ENCODE measurements around the gene PLA2G2F. TPM values are rescaled to one million over a fixed set of nuclear protein-coding genes. Genes with fewer than 3 reads are reported as not detected.
A peak's percentile ranks its signal among the peaks of the same experiment; 100 is the strongest.

Gene PLA2G2F
- total and polyA plus RNA-seq, 9 of the 15 experiments (the other 6 are each of a cell fraction or from before 2014, with no cell fraction given): not detected

DNA sequence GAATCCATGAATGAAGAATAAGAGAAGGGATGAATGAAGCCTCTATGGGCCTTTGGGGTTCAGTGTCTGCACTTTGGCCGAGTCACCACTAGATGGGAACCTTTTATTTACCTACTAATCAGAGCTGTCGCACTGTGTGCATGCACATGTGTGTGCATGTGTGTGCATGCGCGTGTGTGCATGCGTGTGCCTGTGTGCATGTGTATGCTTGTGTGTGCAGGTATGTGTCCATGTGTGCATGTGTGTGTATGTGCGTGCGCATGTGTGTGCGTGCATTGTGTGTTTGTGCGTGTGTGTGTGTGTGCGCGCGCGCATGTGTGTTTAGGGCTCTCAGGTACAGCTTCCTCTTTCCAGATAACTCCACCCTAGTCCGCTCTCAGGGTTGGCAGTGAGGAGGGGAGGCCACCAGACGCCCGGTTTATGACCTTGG lies 26.4 kb downstream of the PLA2G2F start (continued):
- TF ChIP-seq, protein P1, sequence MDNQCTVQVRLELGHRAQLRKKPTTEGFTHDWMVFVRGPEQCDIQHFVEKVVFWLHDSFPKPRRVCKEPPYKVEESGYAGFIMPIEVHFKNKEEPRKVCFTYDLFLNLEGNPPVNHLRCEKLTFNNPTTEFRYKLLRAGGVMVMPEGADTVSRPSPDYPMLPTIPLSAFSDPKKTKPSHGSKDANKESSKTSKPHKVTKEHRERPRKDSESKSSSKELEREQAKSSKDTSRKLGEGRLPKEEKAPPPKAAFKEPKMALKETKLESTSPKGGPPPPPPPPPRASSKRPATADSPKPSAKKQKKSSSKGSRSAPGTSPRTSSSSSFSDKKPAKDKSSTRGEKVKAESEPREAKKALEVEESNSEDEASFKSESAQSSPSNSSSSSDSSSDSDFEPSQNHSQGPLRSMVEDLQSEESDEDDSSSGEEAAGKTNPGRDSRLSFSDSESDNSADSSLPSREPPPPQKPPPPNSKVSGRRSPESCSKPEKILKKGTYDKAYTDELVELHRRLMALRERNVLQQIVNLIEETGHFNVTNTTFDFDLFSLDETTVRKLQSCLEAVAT (IDR thresholded peaks at IDR 0.05): no peak
- no peak for TF ChIP-seq BRD9 (IDR thresholded peaks at IDR 0.05; ENCODE audit: low read depth, partially characterized antibody)
- no peak for TF ChIP-seq KAT7 (CRISPR knock-in tag; IDR thresholded peaks at IDR 0.05; ENCODE audit: borderline replicate concordance)
- TF ChIP-seq ZNF644 (tag; IDR thresholded peaks at IDR 0.05; ENCODE audit: low read depth): no peak
- no peak for TF ChIP-seq FOXK1 (CRISPR knock-in tag; IDR thresholded peaks at IDR 0.05; ENCODE audit: borderline replicate concordance)
- TF ChIP-seq SP1 (CRISPR knock-in tag; IDR thresholded peaks at IDR 0.05): no peak
- TF ChIP-seq ZNF395 (CRISPR knock-in tag; IDR thresholded peaks at IDR 0.05): no peak
- TF ChIP-seq ZNF778 (CRISPR knock-in tag; IDR thresholded peaks at IDR 0.05): no peak
- TF ChIP-seq, protein P2, sequence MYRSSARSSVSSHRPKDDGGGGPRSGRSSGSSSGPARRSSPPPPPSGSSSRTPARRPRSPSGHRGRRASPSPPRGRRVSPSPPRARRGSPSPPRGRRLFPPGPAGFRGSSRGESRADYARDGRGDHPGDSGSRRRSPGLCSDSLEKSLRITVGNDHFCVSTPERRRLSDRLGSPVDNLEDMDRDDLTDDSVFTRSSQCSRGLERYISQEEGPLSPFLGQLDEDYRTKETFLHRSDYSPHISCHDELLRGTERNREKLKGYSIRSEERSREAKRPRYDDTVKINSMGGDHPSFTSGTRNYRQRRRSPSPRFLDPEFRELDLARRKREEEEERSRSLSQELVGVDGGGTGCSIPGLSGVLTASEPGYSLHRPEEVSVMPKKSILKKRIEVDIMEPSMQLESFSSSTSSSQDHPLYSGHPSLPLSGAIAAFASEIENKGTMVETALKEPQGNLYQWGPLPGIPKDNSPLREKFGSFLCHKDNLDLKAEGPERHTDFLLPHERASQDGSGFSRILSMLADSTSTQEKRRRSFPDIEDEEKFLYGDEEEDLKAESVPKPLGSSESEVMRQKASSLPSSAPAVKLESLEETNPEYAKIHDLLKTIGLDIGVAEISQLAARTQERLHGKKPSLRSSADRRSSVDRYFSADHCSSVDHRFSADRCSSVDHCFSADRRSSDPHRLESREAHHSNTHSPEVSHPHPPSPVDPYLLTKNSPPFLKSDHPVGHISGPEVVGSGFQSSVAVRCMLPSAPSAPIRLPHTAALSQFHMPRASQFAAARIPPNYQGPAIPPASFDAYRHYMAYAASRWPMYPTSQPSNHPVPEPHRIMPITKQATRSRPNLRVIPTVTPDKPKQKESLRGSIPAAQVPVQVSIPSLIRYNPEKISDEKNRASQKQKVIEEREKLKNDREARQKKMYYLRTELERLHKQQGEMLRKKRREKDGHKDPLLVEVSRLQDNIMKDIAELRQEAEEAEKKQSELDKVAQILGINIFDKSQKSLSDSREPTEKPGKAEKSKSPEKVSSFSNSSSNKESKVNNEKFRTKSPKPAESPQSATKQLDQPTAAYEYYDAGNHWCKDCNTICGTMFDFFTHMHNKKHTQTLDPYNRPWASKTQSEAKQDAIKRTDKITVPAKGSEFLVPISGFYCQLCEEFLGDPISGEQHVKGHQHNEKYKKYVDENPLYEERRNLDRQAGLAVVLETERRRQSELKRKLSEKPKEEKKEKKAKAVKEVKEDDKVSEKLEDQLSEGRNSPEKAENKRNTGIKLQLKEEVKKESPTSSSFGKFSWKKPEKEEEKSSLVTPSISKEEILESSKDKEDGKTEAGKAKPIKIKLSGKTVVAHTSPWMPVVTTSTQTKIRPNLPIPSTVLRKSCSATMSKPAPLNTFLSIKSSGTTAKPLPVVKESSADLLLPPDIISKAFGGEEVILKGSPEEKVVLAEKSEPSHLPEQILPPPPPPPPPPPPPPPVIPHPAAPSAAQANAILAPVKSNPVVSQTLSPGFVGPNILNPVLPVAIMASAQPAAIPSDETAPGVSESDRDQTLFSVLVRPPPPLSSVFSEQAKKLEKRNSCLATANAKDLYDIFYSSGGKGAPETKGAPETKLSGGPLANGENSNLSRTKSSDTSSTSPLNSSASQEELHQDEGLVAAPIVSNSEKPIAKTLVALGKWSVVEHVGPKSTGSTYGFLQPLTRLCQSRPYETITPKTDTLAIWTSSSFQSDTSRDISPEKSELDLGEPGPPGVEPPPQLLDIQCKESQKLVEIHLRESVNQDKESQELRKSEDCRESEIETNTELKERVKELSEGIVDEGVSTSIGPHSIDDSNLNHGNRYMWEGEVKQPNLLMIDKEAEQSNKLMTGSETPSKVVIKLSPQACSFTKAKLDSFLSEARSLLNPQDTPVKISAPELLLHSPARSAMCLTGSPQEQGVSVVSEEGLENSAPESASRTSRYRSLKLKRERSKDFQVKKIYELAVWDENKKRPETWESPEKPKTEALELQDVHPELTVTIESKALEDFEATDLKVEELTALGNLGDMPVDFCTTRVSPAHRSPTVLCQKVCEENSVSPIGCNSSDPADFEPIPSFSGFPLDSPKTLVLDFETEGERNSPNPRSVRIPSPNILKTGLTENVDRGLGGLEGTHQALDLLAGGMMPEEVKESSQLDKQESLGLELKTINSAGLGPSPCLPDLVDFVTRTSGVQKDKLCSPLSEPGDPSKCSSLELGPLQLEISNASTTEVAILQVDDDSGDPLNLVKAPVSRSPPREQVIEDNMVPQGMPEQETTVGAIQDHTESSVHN (IDR thresholded peaks at IDR 0.05; ENCODE audit: borderline replicate concordance in 1 of 2, low read depth in 1 of 2): no peak
- 0 out of 2 replicates have a peak, but pooled peaks have one; percentile 19 for TF ChIP-seq TRIM28 (IDR thresholded peaks at IDR 0.05)
- TF ChIP-seq CREB3 (tag; conservative IDR thresholded peaks at IDR 0.05; ENCODE audit: low read depth): no peak
- no peak for TF ChIP-seq RFX5 (IDR thresholded peaks at IDR 0.05; ENCODE audit: low read depth, low read length)
- TF ChIP-seq ZNF24 (IDR thresholded peaks at IDR 0.05): no peak
- TF ChIP-seq PTTG1 (tag; IDR thresholded peaks at IDR 0.05; ENCODE audit: low read depth): no peak
- 0 out of 2 replicates have a peak, but pooled peaks have one; percentile 56 for TF ChIP-seq NFRKB (IDR thresholded peaks at IDR 0.05; ENCODE audit: low read depth)
- no peak for TF ChIP-seq ZNF41 (CRISPR knock-in tag; conservative IDR thresholded peaks at IDR 0.05)
- TF ChIP-seq TRIM24 (IDR thresholded peaks at IDR 0.05): peak; percentile 36 to 45; a peak in 2 of 4 replicates
- TF ChIP-seq LCOR (CRISPR knock-in tag; IDR thresholded peaks at IDR 0.05): no peak

All from K562 (cell line).